DOHH2 (cell line): ENCODE results near the gene MGAT5.

ENCODE experiments used
- H3F3A ChIP-seq: fragments of 200-600 bp; sonication (generic), shearing (Covaris generic); 2 replicates; pipeline ENCODE4 v1.6.0; 2016; ENCODE audit warnings: antibody characterized with exemption, mild to moderate bottlenecking; ENCODE audit not compliant: control insufficient read depth, insufficient read depth
- H3K27ac ChIP-seq: fragments of 200-600 bp; sonication (generic); 2 replicates; pipeline ENCODE4 v1.5.1; 2014; ENCODE audit warnings: low read depth, mild to moderate bottlenecking, low read length, moderate library complexity
- H3K27me3 ChIP-seq: fragments of 200-600 bp; sonication (generic); 2 replicates; pipeline ENCODE4 v1.6.1; 2014; ENCODE audit warnings: mild to moderate bottlenecking, low read length, mixed read lengths; ENCODE audit not compliant: control insufficient read depth
- H3K36me3 ChIP-seq: fragments of 200-600 bp; sonication (generic); 2 replicates; pipeline ENCODE4 v1.6.1; 2014; ENCODE audit warnings: mild to moderate bottlenecking, low read length, moderate library complexity, mixed read lengths; ENCODE audit not compliant: control insufficient read depth
- H3K4me1 ChIP-seq: fragments of 200-600 bp; sonication (generic); 2 replicates; pipeline ENCODE4 v1.6.1; 2014; ENCODE audit warnings: mild to moderate bottlenecking, low read length, mixed read lengths; ENCODE audit not compliant: control insufficient read depth
- H3K4me2 ChIP-seq: fragments of 200-600 bp; sonication (generic); 2 replicates; pipeline ENCODE4 v1.6.0; 2014; ENCODE audit warnings: mild to moderate bottlenecking, low read length, moderate library complexity
- H3K4me3 ChIP-seq: fragments of 200-600 bp; sonication (generic); 2 replicates; pipeline ENCODE4 v1.5.1; 2014; ENCODE audit warnings: mild to moderate bottlenecking, low read length, mixed read lengths
- H3K79me2 ChIP-seq: fragments of 200-600 bp; sonication (generic); 2 replicates; pipeline ENCODE4 v1.6.1; 2014; ENCODE audit warnings: mild to moderate bottlenecking, low read length, mixed read lengths; ENCODE audit not compliant: control insufficient read depth
- H3K9me2 ChIP-seq: fragments of 200-600 bp; sonication (generic); replicated peaks from 2 replicates; pipeline ENCODE4 v1.6.1; 2014; ENCODE audit warnings: mild to moderate bottlenecking, low read length, mixed read lengths; ENCODE audit not compliant: control insufficient read depth
- H3K9me3 ChIP-seq: fragments of 200-600 bp; sonication (generic); 2 replicates; pipeline ENCODE4 v1.6.1; 2014; ENCODE audit warnings: antibody characterized with exemption, low read length, mixed read lengths; ENCODE audit not compliant: control insufficient read depth, insufficient read depth
- H4K20me1 ChIP-seq: fragments of 200-600 bp; sonication (generic); 2 replicates; pipeline ENCODE4 v1.6.0; 2014; ENCODE audit warnings: low read depth, mild to moderate bottlenecking, antibody characterized with exemption, low read length, moderate library complexity; ENCODE audit not compliant: control insufficient read depth, insufficient read depth
- EZH2phosphoT487 ChIP-seq: fragments of 200-600 bp; sonication (generic); IDR thresholded peaks from 2 replicates; pipeline ENCODE4 v1.6.1; 2017; ENCODE audit warnings: borderline replicate concordance, mild to moderate bottlenecking, antibody characterized with exemption, low read length, moderate library complexity, mixed read lengths
- TF ChIP-seq, protein P1 (sequence below): fragments of 200-600 bp; sonication (generic); IDR thresholded peaks from one replicate; pipeline ENCODE4 v1.5.1; 2014; ENCODE audit warnings: antibody characterized with exemption, mild to moderate bottlenecking, low read depth, low read length; ENCODE audit not compliant: poor library complexity, severe bottlenecking

Gene MGAT5

DNA sequence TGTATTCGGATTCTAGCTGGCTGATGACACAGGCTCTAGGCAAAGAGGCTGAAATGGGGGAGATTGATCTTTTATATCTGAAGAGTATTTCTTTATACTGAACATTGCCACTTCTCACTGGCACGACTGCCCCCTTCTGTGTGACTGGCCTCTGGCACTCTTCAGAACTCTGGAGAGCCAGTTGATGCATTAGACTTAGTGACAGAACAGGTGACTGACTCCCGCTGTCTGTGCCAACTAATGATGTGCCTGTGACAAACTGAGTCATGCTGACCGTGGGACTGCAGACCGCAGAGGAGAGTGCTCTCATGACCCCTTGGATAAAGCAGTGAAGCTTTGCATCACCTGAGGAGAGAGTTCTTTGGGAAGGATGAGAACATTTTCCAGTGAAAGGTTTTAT is 14.4 kb downstream of the MGAT5 start:
- no peak for TF ChIP-seq EZH2phosphoT487
- TF ChIP-seq, protein P1, sequence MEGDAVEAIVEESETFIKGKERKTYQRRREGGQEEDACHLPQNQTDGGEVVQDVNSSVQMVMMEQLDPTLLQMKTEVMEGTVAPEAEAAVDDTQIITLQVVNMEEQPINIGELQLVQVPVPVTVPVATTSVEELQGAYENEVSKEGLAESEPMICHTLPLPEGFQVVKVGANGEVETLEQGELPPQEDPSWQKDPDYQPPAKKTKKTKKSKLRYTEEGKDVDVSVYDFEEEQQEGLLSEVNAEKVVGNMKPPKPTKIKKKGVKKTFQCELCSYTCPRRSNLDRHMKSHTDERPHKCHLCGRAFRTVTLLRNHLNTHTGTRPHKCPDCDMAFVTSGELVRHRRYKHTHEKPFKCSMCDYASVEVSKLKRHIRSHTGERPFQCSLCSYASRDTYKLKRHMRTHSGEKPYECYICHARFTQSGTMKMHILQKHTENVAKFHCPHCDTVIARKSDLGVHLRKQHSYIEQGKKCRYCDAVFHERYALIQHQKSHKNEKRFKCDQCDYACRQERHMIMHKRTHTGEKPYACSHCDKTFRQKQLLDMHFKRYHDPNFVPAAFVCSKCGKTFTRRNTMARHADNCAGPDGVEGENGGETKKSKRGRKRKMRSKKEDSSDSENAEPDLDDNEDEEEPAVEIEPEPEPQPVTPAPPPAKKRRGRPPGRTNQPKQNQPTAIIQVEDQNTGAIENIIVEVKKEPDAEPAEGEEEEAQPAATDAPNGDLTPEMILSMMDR, result no peak
- Histone ChIP-seq H3K27ac (no peak overlapping the region), H3K4me1 (peaks cover 91% of the 10 kb centered on the region), H4K20me1 (0 out of 2 replicates have a peak, but pooled peaks cover 4% of the 10 kb centered on the region), H3K9me3 (no peaks in the 10 kb centered on the region), H3F3A (peaks cover 4% of the 10 kb centered on the region), H3K36me3 (peaks cover 50% of the 10 kb centered on the region), H3K27me3 (no peaks in the 10 kb centered on the region), H3K4me3 (no peak overlapping the region), H3K9me2 (no peaks in the 10 kb centered on the region), H3K4me2 (peak overlapping the region; percentile 30), H3K79me2 (peaks cover 91% of the 10 kb centered on the region)

DNA sequence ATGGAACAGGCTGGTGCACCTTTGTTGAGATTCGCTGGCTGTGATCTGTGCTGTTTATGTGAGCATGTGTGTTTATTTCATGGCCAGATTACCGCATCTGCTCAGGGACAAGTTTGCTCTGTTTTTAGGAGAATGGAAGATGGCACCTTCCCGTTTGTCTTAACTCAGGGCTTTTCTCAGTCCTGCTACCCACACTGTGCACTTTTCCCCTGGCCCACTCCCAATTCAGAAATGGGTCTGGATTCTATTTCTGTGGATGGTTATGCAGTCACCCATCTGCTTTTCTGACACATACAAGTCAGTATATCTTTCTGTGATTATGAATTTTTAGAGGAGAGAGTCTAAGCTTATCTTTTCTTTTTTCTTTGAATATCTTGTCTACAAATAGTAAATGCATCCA is 15.4 kb downstream of the MGAT5 start:
- no peaks in the 10 kb centered on the region for H3F3A ChIP-seq
- H3K9me3 ChIP-seq, result no peaks in the 10 kb centered on the region
- H3K27me3 ChIP-seq, result no peaks in the 10 kb centered on the region
- no peaks in the 10 kb centered on the region for H3K9me2 ChIP-seq
- no peak overlapping the region for H3K27ac ChIP-seq
- peak overlapping the region; percentile 19; the same call in 1 of the 2 replicates for H3K4me2 ChIP-seq
- no peak overlapping the region for H3K4me3 ChIP-seq
- 0 out of 2 replicates have a peak, but pooled peaks cover 4% of the 10 kb centered on the region for H4K20me1 ChIP-seq
- TF ChIP-seq, protein P1, result no peak
- TF ChIP-seq EZH2phosphoT487, result no peak
- H3K79me2 ChIP-seq, result peaks cover 91% of the 10 kb centered on the region
- peaks cover 91% of the 10 kb centered on the region for H3K4me1 ChIP-seq
- peaks cover 56% of the 10 kb centered on the region for H3K36me3 ChIP-seq

DNA sequence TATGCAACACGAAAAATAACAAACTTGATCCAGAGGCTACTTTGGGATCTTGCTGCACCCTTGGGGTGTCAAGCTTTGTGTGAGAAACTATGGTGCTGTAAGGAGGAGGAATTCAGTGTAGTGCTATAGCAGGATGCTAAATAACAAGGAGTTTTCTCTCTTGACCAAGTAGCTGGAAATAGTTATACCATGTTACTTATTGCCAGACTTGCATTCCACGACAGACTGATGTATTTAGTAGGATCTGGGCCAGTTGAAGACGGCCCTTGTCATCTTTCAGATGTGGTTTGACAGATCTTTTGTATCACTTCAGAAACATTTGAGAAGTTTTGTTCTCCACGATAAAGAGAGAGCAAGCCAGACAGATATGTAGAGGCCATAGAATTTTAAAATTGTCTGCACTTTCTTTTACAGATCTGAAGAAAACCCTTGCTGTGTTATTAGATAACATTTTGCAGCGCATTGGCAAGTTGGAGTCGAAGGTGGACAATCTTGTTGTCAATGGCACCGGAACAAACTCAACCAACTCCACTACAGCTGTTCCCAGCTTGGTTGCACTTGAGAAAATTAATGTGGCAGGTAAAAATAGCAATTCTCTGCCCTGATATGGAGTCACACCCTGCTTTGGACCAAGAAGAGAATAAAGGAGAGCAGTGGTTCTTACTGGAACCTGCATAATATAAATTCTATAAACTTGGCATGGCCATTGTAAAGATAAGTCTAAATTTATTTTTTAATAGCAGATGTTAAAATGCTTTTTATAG is 16.3 kb downstream of the MGAT5 start:
- 0 out of 2 replicates have a peak, but pooled peaks cover 4% of the 10 kb centered on the region for H4K20me1 ChIP-seq
- H3K27ac ChIP-seq, result no peak overlapping the region
- peak overlapping the region; percentile 12 for H3K4me2 ChIP-seq
- no peaks in the 10 kb centered on the region for H3K27me3 ChIP-seq
- H3K9me3 ChIP-seq, result no peaks in the 10 kb centered on the region
- H3K4me1 ChIP-seq, result peaks cover 91% of the 10 kb centered on the region
- no peak for TF ChIP-seq EZH2phosphoT487
- TF ChIP-seq, protein P1, result no peak
- H3K79me2 ChIP-seq, result peaks cover 87% of the 10 kb centered on the region
- H3F3A ChIP-seq, result peaks cover 8% of the 10 kb centered on the region
- no peak overlapping the region for H3K4me3 ChIP-seq
- peaks cover 53% of the 10 kb centered on the region for H3K36me3 ChIP-seq
- no peaks in the 10 kb centered on the region for H3K9me2 ChIP-seq
